Karpas-422 (cell line): ENCODE measurements around the gene ATE1. TPM values are rescaled to one million over a fixed set of nuclear protein-coding genes. Genes with fewer than 3 reads are reported as not detected.
"Not testable (repeated sequence)": the region's sequence is repeated elsewhere in the genome, so short reads cannot be mapped to it uniquely, and the experiment has no call there.

Source experiments
- DNase-seq: peaks from one replicate; pipeline ENCODE4 v3.0.0-alpha.2; 2015
- H2AFZ ChIP-seq: fragments of 200-600 bp; sonication (generic); 2 replicates; pipeline ENCODE4 v1.6.1; 2014; ENCODE audit warnings: antibody characterized with exemption, low read length, mixed read lengths
- H3K27ac ChIP-seq: fragments of 200-600 bp; sonication (generic); 2 replicates; pipeline ENCODE4 v1.5.1; 2014; ENCODE audit warnings: mild to moderate bottlenecking, low read length, moderate library complexity
- H3K27me3 ChIP-seq: fragments of 200-600 bp; sonication (generic); 2 replicates; pipeline ENCODE4 v1.6.1; 2014; ENCODE audit warnings: low read length, mixed read lengths
- H3K36me3 ChIP-seq: fragments of 200-600 bp; sonication (generic); 2 replicates; pipeline ENCODE4 v1.6.1; 2014; ENCODE audit warnings: low read length, mixed read lengths; ENCODE audit not compliant: insufficient read depth
- H3K4me1 ChIP-seq: fragments of 200-600 bp; sonication (generic); 2 replicates; pipeline ENCODE4 v1.6.1; 2014; ENCODE audit warnings: mild to moderate bottlenecking, low read length, mixed read lengths
- H3K4me2 ChIP-seq: fragments of 200-600 bp; sonication (generic); 2 replicates; pipeline ENCODE4 v1.6.1; 2014; ENCODE audit warnings: low read length, low read depth, mild to moderate bottlenecking; ENCODE audit not compliant: poor library complexity, severe bottlenecking
- H3K4me3 ChIP-seq: fragments of 200-600 bp; sonication (generic); 2 replicates; pipeline ENCODE4 v1.5.1; 2014; ENCODE audit warnings: mild to moderate bottlenecking, antibody characterized with exemption, low read length, mixed read lengths
- H3K79me2 ChIP-seq: fragments of 200-600 bp; sonication (generic); 2 replicates; pipeline ENCODE4 v1.6.1; 2014; ENCODE audit warnings: mild to moderate bottlenecking, low read length, mixed read lengths
- H3K9ac ChIP-seq: fragments of 200-600 bp; sonication (generic); 2 replicates; pipeline ENCODE4 v1.6.0; 2014; ENCODE audit warnings: low read length
- H3K9me2 ChIP-seq: fragments of 200-600 bp; sonication (generic), shearing (Covaris generic); replicated peaks from 2 replicates; pipeline ENCODE4 v1.6.0; 2014; ENCODE audit warnings: mild to moderate bottlenecking, low read length, moderate library complexity; ENCODE audit not compliant: insufficient read depth
- H3K9me3 ChIP-seq: fragments of 300-700, 200-600 bp; sonication (generic); 2 replicates; pipeline ENCODE4 v1.6.1; 2014; ENCODE audit warnings: low read length, mixed read lengths
- H4K20me1 ChIP-seq: fragments of 200-600 bp; sonication (generic); 2 replicates; pipeline ENCODE4 v1.6.1; 2014; ENCODE audit warnings: mild to moderate bottlenecking, antibody characterized with exemption, low read length, low read depth; ENCODE audit not compliant: insufficient read depth
- total RNA-seq: library from RNA; depleted of rRNA; stranded (reverse); fragments of >200 nt; shearing (Covaris generic); gene quantifications from 2 replicates; pipeline ENCODE4 v1.2.3, GENCODE V29; 2014; ENCODE audit warnings: low replicate concordance

ATE1 gene
- total RNA-seq, 1 experiment from 2014 or later, result 72.6 TPM

GRCh38 chr10:121926671-121927317, 1.0 kb downstream of the ATE1 start:
- Histone ChIP-seq H4K20me1 (no peaks in the 10 kb centered on the region), H3K4me2 (peak overlapping the region; percentile 75), H3K79me2 (peaks cover 69% of the 10 kb centered on the region), H3K36me3 (peaks cover 15% of the 10 kb centered on the region; the same call in 1 of the 2 replicates), H3K27me3 (no peaks in the 10 kb centered on the region), H3K27ac (peak overlapping the region; percentile 82), H3K9me3 (no peaks in the 10 kb centered on the region), H2AFZ (peak overlapping the region; percentile 83; the same call in 1 of the 2 replicates), H3K4me3 (peak overlapping the region; percentile 75), H3K4me1 (peaks cover 48% of the 10 kb centered on the region), H3K9me2 (no peaks in the 10 kb centered on the region), H3K9ac (peak overlapping the region; percentile 100)
- DNase-seq, result peak; percentile 65

DNA sequence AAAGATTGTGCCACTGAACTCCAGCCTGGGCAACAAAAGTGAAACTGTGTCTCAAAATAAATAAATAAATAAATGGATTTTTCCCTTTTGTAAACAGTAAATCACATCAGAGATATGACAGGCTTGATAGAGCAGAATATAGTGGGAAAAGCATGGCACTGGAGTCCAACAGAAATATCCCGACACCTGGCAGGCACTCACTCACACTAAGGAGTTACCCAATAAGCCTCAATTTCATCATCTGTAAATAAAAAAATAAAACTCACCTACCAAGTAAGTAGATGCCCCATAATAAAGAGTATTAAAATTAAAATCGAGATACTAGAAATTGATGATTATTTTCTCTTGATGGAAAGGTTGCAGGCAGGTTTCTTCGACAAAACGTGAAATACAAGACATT, 1.7 kb downstream of the ATE1 start:
- Histone ChIP-seq H4K20me1 (no peaks in the 10 kb centered on the region), H3K27me3 (no peaks in the 10 kb centered on the region), H3K4me1 (peaks cover 54% of the 10 kb centered on the region), H3K9me2 (no peaks in the 10 kb centered on the region), H3K9ac (peak overlapping the region; percentile 100), H3K4me2 (peak overlapping the region; percentile 75), H3K79me2 (peaks cover 76% of the 10 kb centered on the region), H3K4me3 (peak overlapping the region; percentile 75), H3K36me3 (peaks cover 21% of the 10 kb centered on the region; the same call in 1 of the 2 replicates), H3K9me3 (no peaks in the 10 kb centered on the region), H3K27ac (peak overlapping the region; percentile 82), H2AFZ (no peak overlapping the region)
- no peak for DNase-seq

DNA sequence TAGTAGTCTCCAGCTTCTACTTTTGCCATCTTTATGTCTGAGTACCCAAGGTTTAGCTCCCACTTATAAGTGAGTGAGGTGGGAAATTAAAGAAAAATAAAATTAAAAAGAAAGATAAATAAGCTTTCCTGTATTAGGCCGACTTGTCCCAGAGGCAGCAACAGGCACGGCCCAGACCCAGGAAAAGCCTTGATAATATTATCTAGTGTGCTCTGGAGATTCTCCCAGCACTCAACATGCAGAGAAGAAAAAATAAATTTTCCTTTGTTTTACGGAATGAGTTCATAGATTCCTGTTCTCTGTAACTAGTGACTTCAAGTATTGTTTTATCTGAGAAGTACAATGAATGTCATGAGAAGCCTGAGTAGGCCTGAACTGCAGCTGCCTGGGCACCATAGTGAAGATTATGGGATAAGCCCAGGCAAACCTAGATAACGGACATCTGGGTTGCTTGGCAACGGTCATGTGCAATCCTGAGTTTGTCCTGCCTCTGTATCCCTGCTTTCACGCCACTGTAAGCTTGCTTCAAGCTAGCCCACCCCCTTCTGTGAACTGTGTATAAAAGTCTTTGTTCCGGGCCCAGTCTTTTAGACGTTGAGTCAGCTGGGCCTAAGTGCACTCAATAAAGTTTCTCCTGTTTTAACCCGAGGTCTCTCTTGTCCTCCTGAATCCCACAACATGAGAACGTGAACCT, 6.4 kb downstream of the ATE1 start:
- peaks cover 47% of the 10 kb centered on the region for H3K36me3 ChIP-seq
- H4K20me1 ChIP-seq, result no peaks in the 10 kb centered on the region
- H3K9me3 ChIP-seq, result no peaks in the 10 kb centered on the region
- peaks cover 76% of the 10 kb centered on the region for H3K4me1 ChIP-seq
- H3K4me2 ChIP-seq, result peak overlapping the region; percentile 7
- H3K9me2 ChIP-seq, result no peaks in the 10 kb centered on the region
- no peak overlapping the region for H3K4me3 ChIP-seq
- no peak overlapping the region for H3K9ac ChIP-seq
- peaks cover 87% of the 10 kb centered on the region for H3K79me2 ChIP-seq
- H3K27ac ChIP-seq, result peak overlapping the region; percentile 95
- peak; percentile 40 for DNase-seq
- no peaks in the 10 kb centered on the region for H3K27me3 ChIP-seq
- no peak overlapping the region for H2AFZ ChIP-seq

- peaks cover 83% of the 10 kb centered on the region for H3K79me2 ChIP-seq
- H3K4me2 ChIP-seq, result peak overlapping the region; percentile 57
- H2AFZ ChIP-seq, result no peak overlapping the region
- peaks cover 52% of the 10 kb centered on the region for H3K36me3 ChIP-seq
- H3K9me3 ChIP-seq, result no peaks in the 10 kb centered on the region
- no peaks in the 10 kb centered on the region for H4K20me1 ChIP-seq
- no peaks in the 10 kb centered on the region for H3K27me3 ChIP-seq
- peak overlapping the region; percentile 45 for H3K4me3 ChIP-seq
- H3K4me1 ChIP-seq, result peaks cover 61% of the 10 kb centered on the region
- H3K9ac ChIP-seq, result peak overlapping the region; percentile 51
- no peaks in the 10 kb centered on the region for H3K9me2 ChIP-seq
- DNase-seq, result peak; percentile 95
- peak overlapping the region; percentile 95 for H3K27ac ChIP-seq
Observed at GRCh38 chr10:121919666-121920065, 8.2 kb downstream of the ATE1 start.

GRCh38 chr10:121918800-121919199, 9.0 kb downstream of the ATE1 start:
- H3K4me3 ChIP-seq, H3K4me2 ChIP-seq, H3K9me3 ChIP-seq, DNase-seq, H3K9me2 ChIP-seq, H3K27me3 ChIP-seq, H3K9ac ChIP-seq, H2AFZ ChIP-seq, H4K20me1 ChIP-seq: not testable (repeated sequence)
- Histone ChIP-seq H3K27ac (peak overlapping the region; percentile 95), H3K36me3 (peaks cover 57% of the 10 kb centered on the region), H3K79me2 (peaks cover 82% of the 10 kb centered on the region), H3K4me1 (peaks cover 57% of the 10 kb centered on the region)

- H4K20me1 ChIP-seq, result no peaks in the 10 kb centered on the region
- H3K4me1 ChIP-seq, result peaks cover 23% of the 10 kb centered on the region
- H3K4me2 ChIP-seq, result no peak overlapping the region
- H3K36me3 ChIP-seq, result peaks cover 58% of the 10 kb centered on the region
- no peaks in the 10 kb centered on the region for H3K9me3 ChIP-seq
- no peak overlapping the region for H3K9ac ChIP-seq
- no peak overlapping the region for H3K27ac ChIP-seq
- no peak for DNase-seq
- no peaks in the 10 kb centered on the region for H3K27me3 ChIP-seq
- H3K79me2 ChIP-seq, result peaks cover 79% of the 10 kb centered on the region
- H2AFZ ChIP-seq, result no peak overlapping the region
- H3K4me3 ChIP-seq, result no peak overlapping the region
- H3K9me2 ChIP-seq, result no peaks in the 10 kb centered on the region
Observed at GRCh38 chr10:121914661-121915060, 13.2 kb downstream of the ATE1 start.

DNA sequence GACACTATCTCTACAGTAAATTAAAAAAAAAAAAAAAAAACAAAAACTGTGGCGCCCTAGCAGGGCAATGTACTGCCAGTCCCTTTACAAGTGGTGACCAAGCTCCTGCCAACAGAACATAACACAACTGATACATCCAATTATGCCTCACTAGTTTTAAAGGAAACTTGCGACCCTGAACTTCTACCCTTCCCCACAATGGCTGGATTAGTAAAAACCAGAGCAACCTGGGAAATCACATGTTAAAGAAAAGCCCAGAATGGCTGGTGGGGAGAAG, 16.5 kb downstream of the ATE1 start:
- no peak for DNase-seq
- H3K9ac ChIP-seq, result no peak overlapping the region
- H3K4me1 ChIP-seq, result peaks cover 7% of the 10 kb centered on the region
- peaks cover 69% of the 10 kb centered on the region for H3K79me2 ChIP-seq
- no peak overlapping the region for H3K4me2 ChIP-seq
- no peaks in the 10 kb centered on the region for H3K9me3 ChIP-seq
- H3K27me3 ChIP-seq, result no peaks in the 10 kb centered on the region
- peaks cover 52% of the 10 kb centered on the region for H3K36me3 ChIP-seq
- H3K4me3 ChIP-seq, result no peak overlapping the region
- no peak overlapping the region for H3K27ac ChIP-seq
- no peaks in the 10 kb centered on the region for H3K9me2 ChIP-seq
- H4K20me1 ChIP-seq, result no peaks in the 10 kb centered on the region
- H2AFZ ChIP-seq, result no peak overlapping the region

DNA sequence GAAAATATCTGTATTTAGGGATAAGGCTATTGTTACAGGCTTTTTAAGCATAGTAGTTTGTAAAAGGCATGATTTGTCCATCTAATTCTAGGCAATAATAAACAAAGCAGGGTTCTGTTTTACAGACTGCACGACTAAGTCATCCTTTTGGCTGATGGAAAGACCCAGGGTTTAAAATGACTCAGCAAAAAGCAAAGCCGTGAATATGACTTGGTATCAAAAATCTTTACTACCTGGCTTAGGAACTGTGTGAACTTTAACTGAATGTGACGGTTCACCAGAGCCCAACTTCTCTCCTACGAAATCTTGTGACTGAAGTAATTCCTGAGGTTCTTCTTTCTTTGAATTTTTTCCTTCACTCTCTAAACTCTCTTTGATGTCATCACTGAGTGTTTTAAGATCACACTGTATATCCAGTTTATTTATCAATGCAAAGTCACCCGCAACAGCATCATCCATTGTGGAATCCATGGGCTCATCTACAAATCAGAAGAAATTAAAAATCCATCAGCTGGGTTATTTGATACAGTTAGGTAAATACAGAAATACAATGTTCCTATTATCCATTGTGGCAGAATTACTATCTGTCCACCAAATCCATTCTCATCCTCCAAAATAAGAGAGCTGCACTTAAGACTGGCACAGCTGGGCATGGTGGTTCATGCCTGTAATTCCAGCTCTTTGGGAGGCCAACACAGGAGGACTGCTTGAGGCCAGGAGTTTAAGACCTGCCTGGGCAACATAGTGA, 17.0 kb downstream of the ATE1 start:
- peaks cover 67% of the 10 kb centered on the region for H3K79me2 ChIP-seq
- peaks cover 7% of the 10 kb centered on the region for H3K4me1 ChIP-seq
- no peak overlapping the region for H2AFZ ChIP-seq
- H3K9ac ChIP-seq, result no peak overlapping the region
- peak overlapping the region; percentile 56 for H3K27ac ChIP-seq
- H3K9me3 ChIP-seq, result no peaks in the 10 kb centered on the region
- no peak overlapping the region for H3K4me3 ChIP-seq
- H3K4me2 ChIP-seq, result no peak overlapping the region
- H3K36me3 ChIP-seq, result peaks cover 52% of the 10 kb centered on the region
- H3K9me2 ChIP-seq, result no peaks in the 10 kb centered on the region
- no peak for DNase-seq
- no peaks in the 10 kb centered on the region for H4K20me1 ChIP-seq
- no peaks in the 10 kb centered on the region for H3K27me3 ChIP-seq
